ENCODE results near the gene ZNF423.
A peak's percentile ranks its signal among the peaks of the same experiment; 100 is the strongest.

The ZNF423 gene

DNA sequence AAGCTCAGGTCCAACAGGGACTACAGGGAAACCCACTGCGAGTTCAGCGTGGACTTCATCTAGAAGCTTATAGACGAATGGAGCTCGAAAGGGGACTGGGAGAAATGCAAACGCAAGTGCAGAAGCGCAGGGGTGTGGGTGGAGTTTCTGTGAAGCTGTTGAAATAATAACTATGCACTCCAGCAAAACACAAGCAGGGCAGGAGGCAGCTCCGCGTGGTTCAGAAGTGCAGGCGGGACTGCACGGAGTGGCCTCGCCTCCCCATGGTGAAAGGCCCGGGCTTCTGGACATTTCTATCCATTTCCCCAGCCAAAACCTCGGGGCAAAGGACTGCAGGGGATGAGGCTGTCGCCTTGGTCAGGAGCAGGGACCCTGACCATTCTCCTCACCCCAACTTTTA, 74.5 kb downstream of the ZNF423 start:
- no peak for DNase-seq (ENCODE audit: low spot score)

DNA sequence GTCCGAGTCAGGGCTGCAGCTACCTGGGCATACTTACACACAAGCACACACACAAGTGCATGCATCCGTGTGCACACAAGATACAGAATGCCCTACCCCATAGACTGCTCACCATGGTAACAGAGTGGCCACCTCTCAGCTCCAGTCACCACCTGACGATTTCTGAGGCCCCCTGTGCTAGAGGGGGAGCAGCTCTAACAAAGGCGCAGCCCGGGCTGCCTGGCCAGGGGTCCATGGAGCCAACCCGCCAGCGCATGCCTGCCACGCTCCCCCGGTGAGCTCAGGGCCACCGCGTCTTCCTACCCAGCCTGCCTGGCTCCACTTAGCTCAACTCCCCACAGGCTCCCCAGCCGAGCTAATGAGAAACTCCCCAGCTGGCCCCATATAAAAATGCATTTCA, 75.5 kb downstream of the ZNF423 start:
- no peak for DNase-seq (ENCODE audit: low spot score)

- DNase-seq (ENCODE audit: low spot score): no peak
Measured at GRCh38 chr16:49779979-49780378, 75.9 kb downstream of the ZNF423 start.

DNA sequence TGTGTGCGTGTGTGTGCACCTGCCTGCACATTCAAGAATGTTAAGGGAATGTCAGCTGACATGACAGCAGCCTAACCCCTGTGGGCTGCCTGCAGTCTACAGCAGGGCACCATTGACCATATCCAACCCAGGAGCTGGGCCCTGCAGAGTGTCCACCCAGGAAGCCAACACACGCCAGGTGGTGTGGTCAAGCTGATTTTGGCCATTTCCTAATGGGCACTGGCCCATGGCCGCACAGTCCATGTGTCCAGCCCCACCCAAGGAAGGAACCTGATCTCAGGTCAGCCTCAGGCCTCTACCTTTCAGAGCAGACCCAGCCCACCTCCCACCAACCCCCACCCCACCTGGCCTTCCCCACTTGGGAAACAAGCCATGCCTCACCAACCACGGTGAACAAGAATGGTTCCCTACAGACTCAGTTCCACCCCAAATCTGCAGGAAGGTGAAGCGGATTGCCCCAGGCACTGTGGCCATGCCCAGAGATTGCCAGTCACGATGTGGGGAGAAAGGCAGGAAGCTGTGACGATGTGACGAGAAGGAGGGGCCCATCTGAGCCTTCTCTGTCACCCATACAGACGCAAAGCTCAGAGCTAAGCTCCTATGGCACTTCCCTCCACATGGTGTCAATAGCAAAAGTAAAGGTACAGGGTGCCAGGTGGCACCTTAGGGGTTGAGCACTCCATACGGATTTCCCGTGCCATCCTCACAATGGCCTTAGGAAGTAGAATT, 77.5 kb downstream of the ZNF423 start:
- DNase-seq (ENCODE audit: low spot score): no peak

- no peak for DNase-seq (ENCODE audit: low spot score)
Measured at GRCh38 chr16:49776734-49777133, 79.2 kb downstream of the ZNF423 start.

- no peak for DNase-seq (ENCODE audit: low spot score)
Measured at GRCh38 chr16:49776085-49776595, 79.8 kb downstream of the ZNF423 start.

DNA sequence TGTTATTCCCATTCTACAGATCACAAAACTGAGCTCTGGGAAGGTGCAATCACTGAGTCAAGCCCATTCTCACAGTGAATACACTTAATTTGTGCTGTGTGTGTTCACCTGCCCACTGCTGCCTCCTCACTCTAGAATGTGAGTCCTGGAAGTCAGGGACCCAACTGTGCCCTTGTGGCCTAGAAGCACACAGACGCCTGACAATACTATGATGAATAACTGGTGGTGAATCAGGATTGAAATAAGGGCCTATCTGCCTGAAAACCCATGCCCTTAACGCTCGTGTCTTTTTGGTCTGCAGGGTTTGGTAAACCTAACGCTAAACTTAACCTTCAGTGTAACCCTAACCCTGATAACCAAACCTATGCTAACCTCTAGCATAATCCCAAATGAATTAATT, 80.3 kb downstream of the ZNF423 start:
- no peak for DNase-seq (ENCODE audit: low spot score)

- DNase-seq (ENCODE audit: low spot score): no peak
Measured at GRCh38 chr16:49775018-49775417, 80.9 kb downstream of the ZNF423 start.

GRCh38 chr16:49773534-49774475, 82.1 kb downstream of the ZNF423 start:
- no peak for DNase-seq (ENCODE audit: low spot score)

GRCh38 chr16:49767998-49768397, 87.9 kb downstream of the ZNF423 start:
- no peak for DNase-seq (ENCODE audit: low spot score)

- no peak for DNase-seq (ENCODE audit: low spot score)
Measured at GRCh38 chr16:49767414-49767813, 88.5 kb downstream of the ZNF423 start.

DNA sequence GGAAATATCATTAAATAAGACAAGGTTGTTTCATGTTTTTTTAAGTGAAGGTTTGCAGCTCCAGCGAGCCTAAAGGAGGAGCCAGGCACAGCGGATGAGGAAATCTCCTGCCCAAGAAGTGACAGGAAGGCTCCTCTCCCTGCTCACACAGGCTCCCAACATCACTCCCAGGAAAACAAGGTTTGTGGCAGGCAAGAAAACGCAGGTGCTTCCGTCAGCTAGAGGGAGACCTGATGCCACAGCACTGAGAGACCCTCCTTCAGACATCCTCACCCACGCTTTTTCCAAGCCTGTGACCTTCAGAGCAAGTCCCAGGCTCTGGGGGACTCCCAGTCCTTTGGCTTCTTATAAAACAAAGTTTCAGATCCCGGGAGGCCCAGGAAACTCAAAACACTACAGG, 89.7 kb downstream of the ZNF423 start:
- no peak for DNase-seq (ENCODE audit: low spot score)

DNA sequence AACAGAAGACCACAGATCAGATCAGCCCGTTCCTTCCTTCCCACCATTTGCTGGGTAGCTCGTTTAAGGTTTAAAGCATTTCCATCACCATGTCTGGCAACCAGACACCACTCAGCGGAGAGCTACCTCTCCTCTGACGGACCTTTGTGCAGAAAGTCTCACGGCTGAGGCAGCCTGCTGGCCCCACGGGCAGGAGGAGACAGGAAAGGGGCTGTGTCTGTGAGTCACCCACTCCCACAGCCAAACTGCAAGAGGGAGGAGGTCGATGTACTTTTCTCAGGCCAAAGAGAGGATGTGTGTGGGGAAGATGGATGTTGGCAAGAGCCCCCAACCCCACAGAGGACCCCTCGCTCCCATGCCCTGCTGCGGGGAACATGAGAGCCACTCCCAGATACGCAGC, 92.1 kb downstream of the ZNF423 start:
- DNase-seq (ENCODE audit: low spot score): no peak

GRCh38 chr16:49760815-49761214, 95.1 kb downstream of the ZNF423 start:
- DNase-seq (ENCODE audit: low spot score): no peak

GRCh38 chr16:49757559-49758069, 98.3 kb downstream of the ZNF423 start:
- no peak for DNase-seq (ENCODE audit: low spot score)

GRCh38 chr16:49756775-49757558, 98.9 kb downstream of the ZNF423 start:
- DNase-seq (ENCODE audit: low spot score): no peak

DNA sequence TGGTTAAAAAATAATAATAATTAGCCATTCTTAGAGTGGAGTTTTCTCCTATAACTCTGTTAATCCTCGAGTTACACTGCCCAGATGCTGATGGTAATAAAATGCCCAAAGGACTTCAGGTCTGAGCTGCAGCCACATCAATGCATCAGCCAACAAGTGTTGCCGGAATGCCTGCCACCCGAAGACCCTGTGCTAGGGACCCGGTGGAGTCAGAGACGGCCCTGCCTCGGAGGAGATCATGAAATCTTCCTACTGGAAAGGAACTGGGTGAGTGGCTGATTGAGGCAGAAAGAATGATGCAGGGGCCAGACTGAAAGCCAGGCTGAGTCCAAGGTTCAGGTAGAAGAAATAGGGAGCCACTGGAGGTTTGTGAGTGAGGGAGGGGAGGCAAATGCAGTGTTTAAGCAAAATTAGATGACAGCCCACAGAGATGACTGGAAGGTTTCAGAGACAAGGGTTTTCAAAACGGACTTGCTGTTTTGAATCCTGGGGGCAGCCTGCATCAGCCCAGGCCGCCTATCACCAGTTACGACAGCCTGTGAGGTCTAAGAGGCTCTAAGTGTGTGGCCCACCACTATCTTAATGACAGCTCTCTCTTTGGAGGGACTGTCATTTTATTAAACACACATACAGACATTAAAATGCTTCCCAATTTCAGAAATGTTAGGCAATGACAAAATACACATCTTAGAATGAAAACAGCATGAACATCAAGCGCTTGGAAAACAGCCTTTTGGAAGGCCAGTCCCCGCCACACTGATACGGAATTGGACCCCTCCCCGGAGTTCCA, 100.0 kb downstream of the ZNF423 start:
- DNase-seq (ENCODE audit: low spot score): no peak

GRCh38 chr16:49755313-49755620, 100.6 kb downstream of the ZNF423 start:
- peak; percentile 79 for DNase-seq (ENCODE audit: low spot score)

GRCh38 chr16:49754495-49755312, 101.2 kb downstream of the ZNF423 start:
- no peak for DNase-seq (ENCODE audit: low spot score)

GRCh38 chr16:49750341-49751000, 105.4 kb downstream of the ZNF423 start:
- DNase-seq (ENCODE audit: low spot score): no peak
